HG03175 (cell line): ENCODE results near the gene BCR.

Experiments used
- ATAC-seq: cut with Tn5 transposase; IDR thresholded peaks from one replicate; pipeline ENCODE4 v1.9.1; 2021; ENCODE audit warnings: mild to moderate bottlenecking, moderate library complexity; ENCODE audit not compliant: unreplicated experiment

BCR gene

DNA sequence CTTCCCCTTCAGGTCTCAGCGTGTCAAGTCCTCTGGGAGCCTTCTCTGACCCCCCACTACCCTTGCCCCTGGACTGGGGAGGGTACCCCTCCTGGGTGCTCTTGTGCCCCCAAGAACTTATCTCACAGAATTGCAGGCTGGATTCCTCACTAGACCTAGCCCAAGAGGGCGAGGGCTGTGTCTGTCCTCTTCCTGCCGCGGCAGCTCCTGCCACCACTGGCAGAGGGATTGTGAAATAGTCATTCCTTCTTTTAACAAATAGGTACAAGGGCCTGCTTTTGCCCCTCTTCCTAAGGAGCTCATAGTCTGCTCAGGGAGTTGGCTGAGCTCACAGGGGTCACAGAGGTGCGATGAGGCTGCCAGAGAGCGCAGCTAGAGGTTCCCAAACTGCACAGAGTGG lies 29.5 kb upstream of the BCR start:
- ATAC-seq, result no peak

DNA sequence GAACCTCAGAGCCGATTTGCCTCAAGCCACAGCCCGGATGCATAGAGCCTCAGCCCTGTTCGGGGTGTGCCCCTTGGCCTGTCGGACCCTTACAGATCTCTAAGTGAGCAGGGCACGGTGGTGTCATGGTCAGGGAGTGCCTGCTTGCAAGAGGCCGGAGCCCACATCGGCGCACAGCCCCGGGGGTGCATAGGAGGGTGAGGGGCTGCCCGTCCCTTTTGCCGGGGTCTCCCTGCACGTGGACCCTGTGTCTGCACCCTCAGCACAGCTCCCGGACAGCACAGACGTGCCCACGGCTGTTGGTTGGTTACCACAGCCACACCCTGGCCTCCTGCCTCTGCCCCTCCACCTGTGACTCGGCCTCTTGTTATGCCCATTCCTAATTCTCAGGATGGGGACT lies 28.5 kb upstream of the BCR start:
- no peak for ATAC-seq

DNA sequence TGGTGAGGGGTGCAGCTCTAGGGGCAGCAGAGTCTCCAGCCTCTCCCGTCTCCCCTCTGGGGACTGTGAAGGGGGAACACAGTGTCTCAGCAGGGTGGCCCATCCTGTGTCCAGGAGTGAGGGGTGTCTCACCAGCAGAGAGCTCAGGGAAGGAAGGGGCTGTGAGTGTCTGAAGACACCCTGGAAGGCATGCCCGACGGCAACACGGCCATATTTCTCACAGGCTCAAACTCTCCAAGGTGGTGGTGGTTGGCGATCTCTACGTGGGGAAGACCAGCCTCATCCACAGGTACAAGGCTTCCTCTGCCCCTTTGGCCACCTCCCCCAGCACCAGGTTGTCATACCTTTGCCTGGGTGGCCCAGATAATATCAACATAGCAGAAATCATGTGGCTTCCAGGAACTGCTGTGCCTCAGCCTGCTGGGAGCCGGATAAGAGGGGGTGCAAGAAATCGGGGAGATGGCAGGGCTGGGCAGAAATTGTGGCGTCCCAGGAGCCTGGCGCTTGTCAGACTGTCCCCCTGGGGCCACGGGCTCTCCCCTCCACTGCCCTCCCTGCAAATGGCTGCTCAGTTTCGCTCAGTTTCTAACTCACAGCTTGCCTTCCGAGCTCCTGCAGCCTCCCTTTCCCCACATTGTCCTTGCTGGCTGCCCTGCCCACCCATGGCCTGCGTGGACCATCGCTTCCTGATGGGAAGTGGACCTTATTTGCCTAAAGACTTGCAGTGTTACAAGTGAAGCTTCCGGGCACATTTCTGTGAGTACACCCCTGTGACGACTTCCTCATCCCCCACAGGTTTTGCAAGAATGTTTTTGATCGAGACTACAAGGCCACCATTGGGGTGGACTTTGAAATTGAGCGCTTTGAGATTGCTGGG lies 27.8 kb upstream of the BCR start:
- no peak for ATAC-seq

DNA sequence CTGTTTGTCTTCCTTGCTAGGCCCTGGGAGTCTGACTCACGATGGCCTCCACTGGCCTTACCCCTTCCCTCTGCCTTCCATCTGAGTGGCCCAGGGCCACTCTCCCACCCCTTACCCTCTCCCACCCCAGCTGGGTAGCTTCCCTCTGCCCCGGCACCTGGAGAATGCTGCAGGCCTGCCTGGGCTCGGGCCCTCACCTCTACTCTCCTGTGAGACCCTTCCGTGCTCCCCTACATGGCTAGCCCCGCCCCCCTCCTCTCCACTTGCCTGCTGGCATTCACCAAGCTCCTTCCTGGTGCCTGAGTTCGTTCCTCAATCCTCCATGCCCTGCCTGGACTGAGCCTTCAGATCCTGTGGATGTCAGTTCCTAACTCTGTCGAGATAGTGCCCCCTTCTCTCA lies 26.3 kb upstream of the BCR start:
- no peak for ATAC-seq

DNA sequence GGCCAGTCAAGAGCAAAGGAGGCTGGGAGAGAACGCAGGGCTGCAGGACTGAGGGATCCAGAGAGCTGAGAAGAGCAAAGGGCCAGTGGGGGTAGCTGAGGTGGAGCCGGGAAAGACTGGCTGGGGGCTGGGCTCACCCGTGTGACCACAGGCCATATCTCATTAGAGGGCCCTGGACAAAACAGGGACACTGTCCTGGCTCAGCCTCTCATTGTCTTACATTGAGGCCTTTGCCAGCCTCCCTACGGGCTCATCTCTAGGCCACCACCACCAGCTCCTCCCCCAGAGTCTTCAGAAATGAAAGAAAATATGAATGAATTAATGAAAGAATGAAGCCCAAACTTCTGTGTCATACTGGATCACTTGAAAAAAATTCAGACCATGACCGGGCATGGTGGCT lies 25.8 kb upstream of the BCR start:
- ATAC-seq, result no peak

DNA sequence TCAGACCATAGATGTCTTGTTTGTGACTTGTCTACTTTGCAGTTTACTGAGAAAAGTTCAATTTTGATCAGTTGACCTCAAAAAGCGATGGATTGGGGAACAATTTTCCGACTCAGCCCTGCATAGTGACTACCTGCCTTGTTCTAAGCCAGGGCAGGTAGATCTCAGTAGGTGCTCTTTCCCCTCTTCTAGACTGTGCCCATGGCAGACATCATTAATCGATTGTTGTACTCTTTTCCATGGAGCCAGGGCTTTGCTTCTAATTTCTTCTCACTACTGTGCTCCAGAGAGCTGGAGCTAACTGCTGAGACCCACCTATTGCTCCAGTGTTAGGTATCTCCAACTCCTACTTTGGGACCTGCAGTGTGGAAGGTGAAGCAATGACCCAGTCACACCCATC lies 25.2 kb upstream of the BCR start:
- no peak for ATAC-seq

DNA sequence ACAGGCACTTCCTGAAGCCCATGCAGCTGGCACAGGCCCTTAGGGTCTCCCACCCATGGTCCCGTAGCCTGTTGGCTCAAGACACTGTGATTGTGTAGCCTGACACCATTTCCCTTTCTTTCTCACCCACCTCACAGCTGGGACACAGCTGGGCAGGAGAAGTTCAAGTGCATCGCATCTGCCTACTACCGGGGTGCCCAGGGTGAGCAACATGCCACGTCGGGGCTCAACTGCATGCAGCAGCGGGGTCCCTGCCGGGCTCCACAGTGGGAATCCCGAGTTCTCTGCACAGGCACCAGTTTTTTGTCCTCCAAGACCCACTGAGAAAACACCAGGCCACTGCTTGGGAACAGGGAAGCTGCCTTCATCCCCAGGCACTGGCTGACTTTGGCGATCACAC lies 24.5 kb upstream of the BCR start:
- ATAC-seq, result no peak

DNA sequence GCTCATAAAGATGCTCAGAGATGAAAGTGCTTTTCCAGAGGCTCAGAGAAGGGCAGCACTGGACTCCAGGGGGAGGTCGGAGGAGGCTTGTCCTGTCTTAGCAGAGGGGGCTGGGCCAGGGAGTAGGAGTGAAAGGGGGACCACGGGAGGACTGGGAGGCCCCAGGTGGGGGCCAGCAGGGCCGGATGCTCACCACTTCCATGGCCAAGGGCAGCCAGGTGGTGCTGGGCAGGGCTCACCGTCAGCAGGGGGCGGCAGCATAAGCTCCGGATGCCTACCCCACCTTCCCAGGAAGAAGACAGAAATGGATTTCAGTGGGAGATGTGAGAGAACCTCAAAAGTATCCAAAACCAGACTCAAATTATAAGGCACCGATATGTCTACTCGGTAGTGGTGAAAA lies 24.0 kb upstream of the BCR start:
- ATAC-seq, result no peak

DNA sequence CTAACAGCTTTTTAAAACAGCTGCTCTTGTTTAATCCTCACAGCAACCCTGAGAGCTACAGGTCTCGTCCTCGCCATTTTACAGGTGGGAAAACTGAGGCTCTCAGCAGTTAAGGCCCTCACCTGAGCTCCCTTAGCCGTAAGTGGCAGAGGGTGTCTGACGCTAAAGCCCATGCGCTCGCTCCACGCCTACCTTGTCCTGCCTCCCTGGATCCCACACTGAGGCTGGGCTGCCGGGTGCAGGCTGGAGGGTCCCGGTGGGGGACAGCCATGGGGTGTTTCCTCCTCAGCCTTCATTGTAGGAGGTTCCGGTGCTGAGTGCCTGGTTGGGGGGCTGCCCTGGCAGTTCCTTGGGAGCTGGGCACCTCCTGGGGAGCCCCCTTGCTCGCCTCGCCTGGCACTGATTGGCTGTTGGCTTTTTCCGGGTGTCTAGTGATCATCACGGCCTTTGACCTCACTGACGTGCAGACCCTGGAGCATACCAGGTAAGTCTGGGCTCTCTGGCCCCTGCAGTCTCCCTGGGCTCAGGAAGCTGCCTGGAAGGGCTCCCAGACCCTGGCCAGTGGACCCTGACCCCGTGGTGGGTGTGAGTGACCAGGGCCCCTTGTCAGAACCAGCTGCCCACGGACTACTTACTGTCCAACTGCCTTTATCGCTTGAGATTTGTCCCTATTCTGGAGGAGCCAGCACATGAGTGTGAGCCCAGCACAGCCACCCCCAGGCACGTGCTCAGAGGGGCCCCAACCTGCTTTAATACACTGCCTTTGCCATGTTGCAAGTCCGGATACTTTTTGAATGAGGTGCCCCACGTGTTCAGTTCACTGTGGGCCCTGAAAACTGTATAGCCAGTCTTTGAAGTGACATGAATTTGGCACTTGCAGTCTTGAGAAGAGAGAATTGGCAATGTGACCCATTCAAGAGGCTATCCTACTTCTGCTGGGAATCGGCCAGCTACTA lies 22.5 kb upstream of the BCR start:
- ATAC-seq, result no peak

DNA sequence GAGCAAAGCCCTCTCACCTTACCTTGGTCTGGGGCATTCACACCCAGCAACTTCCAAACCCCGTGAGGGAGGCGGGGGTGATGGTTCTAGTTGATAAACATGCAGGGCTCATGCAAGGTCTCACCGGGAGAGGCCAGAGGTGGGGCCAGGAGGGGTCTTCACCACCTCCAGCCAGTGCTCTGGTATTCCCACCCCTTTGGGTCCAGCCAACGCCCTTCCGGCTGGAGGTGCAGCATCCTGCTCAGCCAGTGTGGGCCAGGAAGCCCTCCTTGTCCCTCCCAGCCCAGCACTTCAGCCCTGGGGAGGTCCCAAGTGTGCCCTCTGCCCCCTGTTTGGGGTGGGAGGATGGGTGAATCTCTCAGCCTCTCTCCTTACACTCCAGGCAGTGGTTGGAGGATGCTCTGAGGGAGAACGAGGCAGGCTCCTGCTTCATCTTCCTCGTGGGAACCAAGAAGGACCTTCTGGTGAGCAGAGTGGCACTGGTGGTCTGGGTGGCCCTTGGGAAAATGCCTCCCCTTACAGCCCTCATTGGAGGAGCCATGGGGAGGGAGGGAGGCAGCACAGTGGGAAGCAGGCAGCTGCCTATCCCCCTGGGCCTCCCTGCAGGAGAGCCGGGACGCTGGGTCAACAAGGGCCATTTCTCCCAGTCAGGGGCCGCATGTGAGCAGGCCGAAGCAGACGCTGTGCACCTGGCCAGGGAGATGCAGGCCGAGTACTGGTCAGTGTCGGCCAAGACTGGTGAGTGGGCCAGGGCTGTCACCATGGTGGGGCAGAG lies 21.6 kb upstream of the BCR start:
- ATAC-seq, result no peak

DNA sequence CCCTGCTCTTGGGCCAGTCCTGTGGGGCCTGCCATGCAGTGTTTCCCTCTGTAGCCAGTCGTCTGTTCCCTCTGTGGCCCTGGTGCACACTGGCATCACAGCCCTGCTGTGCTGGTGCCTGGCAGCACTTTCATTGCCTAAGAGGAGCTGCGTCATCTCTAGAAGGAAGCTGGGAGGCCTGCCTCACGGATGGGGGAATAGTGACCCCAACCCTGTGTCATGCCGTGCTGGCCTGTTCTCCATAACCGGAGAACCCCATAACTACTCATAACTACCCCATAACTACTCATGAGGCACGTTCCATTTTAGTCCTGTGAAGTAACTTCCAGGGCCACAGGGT lies 21.0 kb upstream of the BCR start:
- no peak for ATAC-seq

DNA sequence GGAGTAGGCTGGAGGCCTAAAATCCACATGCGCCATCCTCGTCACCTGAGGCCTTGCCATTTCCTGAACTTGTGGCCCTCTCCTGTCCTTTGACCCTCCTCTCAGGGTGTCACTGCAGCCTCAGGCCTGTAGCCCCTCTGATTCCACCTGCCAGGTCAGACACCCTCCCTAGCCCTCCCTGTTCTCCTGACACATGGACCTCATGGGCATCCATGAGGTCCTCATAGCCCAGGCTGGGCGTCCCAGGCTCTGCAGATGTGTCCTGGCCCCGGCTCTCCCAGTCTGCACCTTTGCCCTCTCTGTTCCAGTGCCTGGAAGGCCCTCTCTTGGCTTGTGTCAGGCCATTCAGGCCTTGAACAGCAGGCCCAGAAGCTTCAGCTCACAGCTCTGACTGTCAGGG lies 19.3 kb upstream of the BCR start:
- ATAC-seq, result no peak

DNA sequence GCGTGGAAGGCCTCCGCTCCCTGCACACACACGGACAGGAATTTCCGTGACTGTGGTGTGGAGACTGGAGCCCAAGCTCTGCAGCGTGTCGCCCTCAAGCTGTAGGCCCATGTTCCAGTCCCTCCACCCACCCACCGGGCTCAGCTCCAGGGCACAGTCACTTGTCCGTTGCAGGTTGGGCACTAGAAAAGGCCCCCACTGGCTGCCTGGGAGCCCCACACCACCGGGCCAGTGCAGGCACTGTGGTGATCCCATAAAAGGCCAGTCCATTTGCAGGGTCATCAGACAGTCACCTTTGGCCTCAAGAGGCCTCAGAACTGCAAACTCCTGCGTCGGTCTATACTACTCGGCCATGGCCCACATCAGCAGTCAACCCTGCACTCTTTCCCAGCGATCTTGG lies 18.7 kb upstream of the BCR start:
- ATAC-seq, result no peak

DNA sequence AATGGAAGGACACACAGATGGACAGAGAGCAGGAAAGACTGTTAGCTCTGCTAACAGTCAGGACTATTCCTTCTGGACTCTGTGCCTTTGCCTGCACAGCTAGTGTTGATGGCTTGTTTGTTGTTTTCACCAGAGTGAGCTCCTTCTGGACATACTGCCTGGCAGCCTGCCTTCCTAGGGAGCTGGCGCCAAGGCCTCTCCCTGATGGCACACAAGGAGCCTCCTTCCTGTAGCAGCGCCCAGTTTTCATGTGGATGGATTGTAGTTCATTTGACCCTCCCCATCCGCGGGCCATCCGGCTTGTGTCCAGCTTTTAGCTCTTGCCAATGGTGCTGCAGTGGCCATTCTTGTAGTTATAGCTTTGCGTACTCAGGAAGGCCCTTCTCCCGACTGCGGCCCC lies 16.6 kb upstream of the BCR start:
- ATAC-seq, result no peak

DNA sequence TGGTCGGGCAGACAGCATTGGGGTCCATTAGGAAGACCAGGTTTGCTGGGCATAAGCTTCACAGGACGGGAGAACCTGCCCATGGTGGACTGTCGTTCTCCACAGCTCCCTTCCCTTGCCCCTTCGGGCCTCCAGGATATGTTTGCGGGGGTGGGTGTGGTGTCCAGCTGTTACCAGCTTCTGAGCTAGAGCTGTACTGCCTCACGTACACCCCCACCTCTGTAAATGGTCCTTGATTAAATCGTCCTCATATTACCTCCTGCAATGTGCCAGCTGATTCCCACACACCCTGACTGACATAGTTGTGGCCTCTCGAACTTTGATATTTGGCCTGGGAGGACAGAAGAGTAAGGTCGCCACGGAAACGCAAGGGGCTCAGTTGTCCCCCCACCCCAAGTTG lies 16.2 kb upstream of the BCR start:
- ATAC-seq, result no peak

DNA sequence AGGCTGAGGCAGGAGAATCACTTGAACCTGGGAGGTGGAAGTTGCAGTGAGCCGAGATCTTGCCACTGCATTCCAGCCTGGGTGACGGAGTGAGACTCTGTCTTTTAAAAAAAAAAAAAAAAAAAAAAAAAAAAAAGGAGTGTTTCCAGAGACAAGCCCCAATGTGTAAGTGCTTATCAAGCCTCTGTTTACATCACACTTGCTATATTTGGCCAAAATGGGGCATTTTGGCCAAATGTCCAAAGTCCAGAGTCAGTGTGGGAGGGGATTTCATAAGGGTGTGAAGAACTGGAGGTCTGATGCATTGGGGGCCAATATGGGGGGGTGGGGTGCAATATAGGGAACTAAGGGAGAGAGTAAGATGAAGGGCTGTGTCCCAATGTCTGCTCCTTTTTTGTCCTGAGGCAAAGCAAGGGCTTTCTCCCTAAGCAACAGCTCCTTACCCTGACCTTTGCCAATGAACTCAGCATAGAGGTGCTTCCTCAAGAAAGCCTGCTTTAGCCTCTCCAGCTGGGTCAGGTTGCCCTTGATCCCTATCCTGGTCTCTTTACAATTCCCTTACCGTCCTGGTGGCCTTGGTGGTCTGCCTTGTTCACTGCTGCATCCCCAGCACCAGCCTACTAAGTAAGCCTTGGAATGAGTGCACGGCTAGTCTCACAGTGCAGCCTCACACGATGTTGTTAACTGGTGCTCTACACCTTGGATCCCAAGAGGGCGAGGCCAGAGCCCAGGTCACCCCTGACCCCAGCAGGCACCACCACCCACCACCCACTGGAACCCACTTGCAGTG lies 14.1 kb upstream of the BCR start:
- ATAC-seq, result no peak

DNA sequence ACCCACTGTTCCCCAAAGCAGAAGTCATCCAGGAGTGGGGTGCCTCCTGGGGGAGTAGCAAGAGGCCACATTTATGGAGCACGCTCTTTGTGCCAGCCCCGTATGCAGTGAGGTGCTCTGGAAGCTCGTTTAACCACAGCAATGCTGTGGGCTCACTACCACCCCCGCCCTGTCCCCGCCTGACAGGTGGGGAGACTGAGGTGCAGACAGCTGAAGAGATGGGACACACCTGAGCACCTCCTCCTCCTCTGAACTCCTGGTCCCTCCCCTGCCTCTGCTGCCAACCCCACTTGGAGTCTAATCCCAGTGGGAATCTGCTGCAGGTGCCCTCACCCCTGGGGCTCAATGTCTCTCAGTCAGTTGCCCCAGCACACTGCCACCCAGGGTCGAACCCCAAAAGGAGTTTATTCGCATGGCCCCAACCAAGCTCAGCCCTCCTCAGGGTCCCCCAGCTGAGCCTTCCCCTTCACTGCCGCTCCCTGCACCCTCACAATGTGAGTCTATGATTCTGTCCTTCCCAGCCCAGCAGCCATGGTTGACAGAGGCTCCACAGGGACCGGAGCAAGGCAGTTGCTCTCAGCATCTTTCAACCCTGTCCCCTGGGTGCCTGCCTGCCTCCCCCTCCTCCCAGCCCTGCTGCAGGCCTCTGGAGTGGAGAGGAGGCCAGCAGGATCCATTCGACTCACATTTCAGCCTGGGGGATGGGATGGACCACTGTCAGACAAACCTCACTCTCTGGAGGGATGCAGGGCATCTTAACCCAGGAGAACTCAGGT lies 13.3 kb upstream of the BCR start:
- no peak for ATAC-seq

DNA sequence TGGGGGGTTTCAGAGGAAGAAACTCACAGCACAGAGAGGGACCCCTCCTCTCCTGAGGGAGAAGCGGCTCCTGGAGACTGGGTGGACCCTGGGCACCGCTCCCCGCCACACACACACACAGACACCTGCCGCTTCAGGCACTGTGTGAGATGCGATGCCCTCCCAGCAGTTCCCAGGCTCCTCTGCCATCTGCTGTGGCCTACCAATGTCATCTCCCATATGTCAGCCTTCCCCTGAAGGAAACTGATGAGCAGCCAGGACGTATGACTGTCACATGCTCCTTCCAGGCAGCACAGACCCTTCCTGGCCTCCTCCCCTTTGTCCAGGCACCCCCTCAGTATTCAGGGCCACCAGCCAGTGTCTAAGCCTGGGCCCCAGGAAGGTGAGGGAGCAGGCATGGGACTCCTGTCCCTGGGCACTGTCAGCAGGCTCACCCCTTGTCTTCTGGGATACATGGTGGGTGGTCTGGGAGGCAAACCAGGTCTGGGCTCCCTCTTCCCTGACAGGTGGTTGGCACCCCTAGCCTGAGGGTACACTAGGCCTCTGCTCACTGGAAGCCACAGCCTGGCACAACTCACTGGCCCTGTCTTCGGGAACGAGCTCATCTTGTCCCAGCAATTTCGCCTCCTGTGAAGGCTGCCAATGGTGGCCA lies 11.8 kb upstream of the BCR start:
- no peak for ATAC-seq

DNA sequence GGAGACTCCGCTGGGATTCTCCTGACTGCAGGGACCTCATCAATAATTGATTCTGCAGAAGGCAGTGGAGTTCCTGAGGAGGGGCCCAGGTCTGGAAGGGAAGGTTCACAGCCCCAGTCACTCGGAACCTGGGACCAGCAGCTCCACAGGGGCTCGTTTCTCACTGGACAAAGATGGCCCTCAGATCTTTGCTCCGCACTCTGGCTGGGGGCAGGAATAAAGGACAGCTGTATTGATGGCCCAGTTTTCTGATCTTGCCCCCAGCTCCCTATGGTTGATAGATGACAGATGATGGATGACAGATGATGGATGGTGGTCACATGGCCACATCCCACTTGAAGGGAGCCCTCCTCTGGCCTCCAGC lies 11.3 kb upstream of the BCR start:
- no peak for ATAC-seq
